H1 (cell line): ENCODE results near the gene TTLL7. TPM values are rescaled to one million over a fixed set of nuclear protein-coding genes. Genes with fewer than 3 reads are reported as not detected.

Experiments
- ASH2L ChIP-seq: fragments of 200-600, 300-600 bp; sonication (generic); IDR thresholded peaks from one replicate; pipeline ENCODE4 v1.7.1; 2017; ENCODE audit warnings: low read length
- ATF2 ChIP-seq: IDR thresholded peaks from 2 replicates; pipeline ENCODE4 v1.6.1; 2012; ENCODE audit warnings: low read length, inconsistent platforms
- CHD7 ChIP-seq: fragments of 300-600 bp; sonication (generic); IDR thresholded peaks from 2 replicates; pipeline ENCODE4 v1.7.1; 2012; ENCODE audit warnings: low read length, moderate library complexity, mild to moderate bottlenecking, inconsistent platforms; ENCODE audit not compliant: insufficient replicate concordance
- EP300 ChIP-seq, 2 experiments: IDR thresholded peaks; 1 replicate in 1 of 2; 2 replicates in 1 of 2; pipeline ENCODE4 v1.6.1; 2011 to 2012; ENCODE audit warnings: low read depth in 2 of 2, low read length in 2 of 2, mild to moderate bottlenecking in 2 of 2, borderline replicate concordance in 1 of 2, inconsistent platforms in 1 of 2, moderate library complexity in 1 of 2
- GTF2F1 ChIP-seq: IDR thresholded peaks from 2 replicates; pipeline ENCODE4 v1.6.1; 2012; ENCODE audit warnings: low read depth, low read length, improper control_type of control experiment, borderline replicate concordance
- PHF8 ChIP-seq: fragments of 200-600 bp; sonication (generic); conservative IDR thresholded peaks from 2 replicates; pipeline ENCODE4 v1.7.1; 2012; ENCODE audit warnings: low read depth, mild to moderate bottlenecking, inconsistent platforms, low read length, moderate library complexity
- SP1 ChIP-seq: IDR thresholded peaks from 2 replicates; pipeline ENCODE4 v1.6.1; 2011; ENCODE audit warnings: low read depth, low read length
- polyA plus RNA-seq, 7 experiments: library from polyadenylated mRNA; depleted of rRNA in 3 of 7; stranded (reverse) in 5 of 7; unstranded in 2 of 7; fragments of >200 nt in 5 of 7; fragments of 200-250 nt in 2 of 7; gene quantifications; 1 replicate in 5 of 7; 2 replicates in 1 of 7; 4 replicates in 1 of 7; pipeline versions ENCODE4 v1.2.1 to v1.2.3, GENCODE V29; 2011 to 2013; ENCODE audit warnings: missing spikeins in 2 of 7, mixed read lengths in 2 of 7
- total RNA-seq: library from RNA; stranded (reverse); fragmentation: NEBNext Ultra II Directional; extraction: Animal tissue kit (Norgen Biotek cat#: 25700); gene quantifications from 2 replicates; pipeline ENCODE4 v1.2.1, GENCODE V29; 2021

TTLL7 gene
- total and polyA plus RNA-seq, 2 of the 8 experiments (the other 6 are each of a cell fraction or from before 2014, with no cell fraction given), result 1.9 to 7.9 TPM

GRCh38 chr1:83910461-83910860 is 88.5 kb downstream of the TTLL7 start (continued):
- TF ChIP-seq CHD7, result no peak
- no peak for TF ChIP-seq PHF8
- no peak for TF ChIP-seq ATF2
- TF ChIP-seq ASH2L, result no peak
- TF ChIP-seq EP300 (IDR thresholded peaks at IDR 0.05; ENCODE audit: borderline replicate concordance in 1 of 2, low read depth in 2 of 2, low read length in 2 of 2), result no peak
- TF ChIP-seq SP1, result no peak
- TF ChIP-seq GTF2F1, result no peak
